RWPE2 (cell line): ENCODE results near the gene PDK4.

Experiments
- ATAC-seq: fragments of 200-7000 bp; cut with Tn5 transposase; 3 replicates; pipeline ENCODE4 v1.9.1; 2021; ENCODE audit warnings: low read depth
- DNase-seq: peaks from one replicate; pipeline ENCODE4 v3.0.0-alpha.2; 2020; ENCODE audit warnings: low spot score
- H3K27ac ChIP-seq: fragments of 450-650 bp; 2 replicates; pipeline ENCODE4 v1.5.1; 2017; ENCODE audit warnings: mild to moderate bottlenecking; ENCODE audit not compliant: poor library complexity, severe bottlenecking
- H3K27me3 ChIP-seq: fragments of 250-450 bp; sonication (Bioruptor Pico); 2 replicates; pipeline ENCODE4 v1.5.1; 2021; ENCODE audit warnings: mild to moderate bottlenecking, moderate library complexity; ENCODE audit not compliant: insufficient read depth, poor library complexity, severe bottlenecking
- H3K36me3 ChIP-seq: fragments of 250-450 bp; sonication (Bioruptor Pico); 2 replicates; pipeline ENCODE4 v1.5.1; 2020; ENCODE audit warnings: low read depth, mild to moderate bottlenecking, moderate library complexity
- H3K4me1 ChIP-seq: fragments of 250-450 bp; sonication (Bioruptor Pico); 2 replicates; pipeline ENCODE4 v1.5.1; 2021; ENCODE audit warnings: mild to moderate bottlenecking, moderate library complexity; ENCODE audit not compliant: insufficient read depth, poor library complexity, severe bottlenecking
- H3K4me3 ChIP-seq: fragments of 250-450 bp; sonication (Bioruptor Pico); 2 replicates; pipeline ENCODE4 v1.5.1; 2021; ENCODE audit warnings: mild to moderate bottlenecking, moderate library complexity; ENCODE audit not compliant: severe bottlenecking
- H3K9me3 ChIP-seq: fragments of 250-450 bp; sonication (Bioruptor Pico); 2 replicates; pipeline ENCODE4 v1.5.1; 2021; ENCODE audit warnings: mild to moderate bottlenecking, moderate library complexity; ENCODE audit not compliant: severe bottlenecking
- CTCF ChIP-seq: fragments of 450-650 bp; IDR thresholded peaks from one replicate; pipeline ENCODE4 v1.5.1; 2017; ENCODE audit warnings: mild to moderate bottlenecking, moderate library complexity; ENCODE audit not compliant: poor library complexity, severe bottlenecking

PDK4 gene

DNA sequence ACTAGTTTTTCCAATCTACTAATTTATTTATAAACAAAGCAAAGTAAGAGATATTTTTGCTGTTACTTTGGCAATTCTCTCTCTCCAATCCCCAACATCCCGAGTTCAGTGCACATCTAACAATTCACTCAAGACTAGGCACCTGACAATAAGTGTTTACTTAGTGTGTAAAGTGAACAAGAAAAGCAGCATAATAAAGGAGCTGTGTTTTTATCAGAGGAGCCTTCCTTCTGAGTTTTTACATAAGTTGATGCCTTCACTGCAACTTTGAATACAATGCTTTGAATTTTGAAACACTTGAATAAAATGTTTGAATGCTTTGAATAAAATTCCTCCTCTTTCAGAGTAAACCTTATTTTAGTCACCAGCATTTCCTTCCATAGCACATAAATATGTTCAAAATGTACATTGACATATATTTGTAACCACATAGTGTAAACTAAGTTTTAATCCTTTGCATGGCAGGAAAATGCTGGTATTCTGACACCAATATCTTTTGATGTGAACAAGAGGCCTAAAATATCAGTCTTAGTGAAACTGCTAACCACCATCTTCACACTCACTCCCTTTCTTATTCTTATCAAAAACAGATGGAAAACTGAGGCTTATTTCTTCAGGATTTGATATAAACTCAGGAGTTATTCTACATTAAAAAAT, 11.4 kb downstream of the PDK4 start:
- ATAC-seq (no peak), DNase-seq (no peak)
- H3K27me3 ChIP-seq: peaks cover 4% of the 10 kb centered on the region
- no peak overlapping the region for H3K27ac ChIP-seq
- H3K4me1 ChIP-seq: no peaks in the 10 kb centered on the region
- TF ChIP-seq CTCF: no peak
- no peak overlapping the region for H3K4me3 ChIP-seq
- no peaks in the 10 kb centered on the region for H3K36me3 ChIP-seq
- no peaks in the 10 kb centered on the region for H3K9me3 ChIP-seq

DNA sequence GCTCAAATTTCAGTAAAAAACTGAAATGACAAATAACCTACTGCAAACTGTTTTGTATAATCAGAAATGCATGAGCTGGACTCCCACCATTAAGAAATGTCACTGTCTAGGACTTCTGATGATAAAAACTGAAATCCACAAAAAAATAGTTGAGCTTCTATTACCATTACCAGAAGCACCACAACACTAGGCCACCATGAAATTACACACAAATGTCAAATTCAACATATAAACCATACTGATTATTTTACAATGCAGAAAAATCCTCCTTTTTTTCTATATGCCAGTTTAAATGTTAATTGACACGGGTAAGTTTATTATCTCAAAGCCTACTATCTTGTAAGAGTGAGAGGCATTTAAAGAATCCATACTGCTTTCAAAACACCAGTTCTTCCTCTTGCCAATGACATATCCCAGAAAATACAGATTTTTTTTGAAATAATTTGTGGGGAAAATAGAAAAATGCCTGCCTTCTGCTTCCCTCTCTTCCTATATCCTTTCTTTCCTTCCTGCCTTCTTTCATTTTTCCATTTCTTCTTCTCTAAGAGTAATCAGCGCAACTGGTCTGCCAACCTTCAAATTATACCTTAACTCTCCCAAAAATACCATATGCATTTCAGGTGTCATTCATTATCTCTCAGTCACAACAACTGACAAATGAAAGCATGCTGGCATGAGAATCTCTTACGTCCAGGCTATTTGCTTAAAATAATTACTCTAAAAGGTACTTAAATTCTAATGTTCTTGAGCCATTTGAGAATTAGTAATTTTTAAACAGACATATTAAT, 12.3 kb downstream of the PDK4 start:
- H3K4me3 ChIP-seq: no peak overlapping the region
- no peaks in the 10 kb centered on the region for H3K4me1 ChIP-seq
- TF ChIP-seq CTCF: no peak
- DNase-seq (no peak), ATAC-seq (no peak)
- no peaks in the 10 kb centered on the region for H3K9me3 ChIP-seq
- no peaks in the 10 kb centered on the region for H3K36me3 ChIP-seq
- H3K27me3 ChIP-seq: peaks cover 4% of the 10 kb centered on the region
- H3K27ac ChIP-seq: no peak overlapping the region

GRCh38 chr7:95582578-95583293, 13.6 kb downstream of the PDK4 start:
- H3K27me3 ChIP-seq: peaks cover 4% of the 10 kb centered on the region
- no peaks in the 10 kb centered on the region for H3K4me1 ChIP-seq
- H3K36me3 ChIP-seq: no peaks in the 10 kb centered on the region
- no peak overlapping the region for H3K4me3 ChIP-seq
- no peak overlapping the region for H3K27ac ChIP-seq
- no peak for ATAC-seq
- no peaks in the 10 kb centered on the region for H3K9me3 ChIP-seq
- no peak for TF ChIP-seq CTCF
- DNase-seq: no peak

GRCh38 chr7:95581467-95581866, 14.8 kb downstream of the PDK4 start:
- H3K36me3 ChIP-seq: no peaks in the 10 kb centered on the region
- no peak overlapping the region for H3K27ac ChIP-seq
- H3K27me3 ChIP-seq: peaks cover 4% of the 10 kb centered on the region
- H3K9me3 ChIP-seq: no peaks in the 10 kb centered on the region
- DNase-seq: no peak
- H3K4me1 ChIP-seq: no peaks in the 10 kb centered on the region
- ATAC-seq: no peak
- no peak for TF ChIP-seq CTCF
- no peak overlapping the region for H3K4me3 ChIP-seq
